LNCAP (cell line): ENCODE results near the gene KIF7.

Source experiments
- CTCF ChIP-seq: fragments of 450-650 bp; IDR thresholded peaks from 2 replicates; pipeline ENCODE4 v1.5.1; 2017; ENCODE audit warnings: mild to moderate bottlenecking

KIF7 gene

GRCh38 chr15:89659295-89659694 lies 4.0 kb upstream of the KIF7 start:
- TF ChIP-seq CTCF, result no peak

GRCh38 chr15:89657686-89658200 lies 2.5 kb upstream of the KIF7 start:
- no peak for TF ChIP-seq CTCF

- TF ChIP-seq CTCF, result no peak
These were observed 999 bp upstream of the KIF7 start for GRCh38 chr15:89656116-89656815.

GRCh38 chr15:89654301-89654761 lies 936 bp downstream of the KIF7 start:
- no peak for TF ChIP-seq CTCF

GRCh38 chr15:89653578-89653977 lies 1.7 kb downstream of the KIF7 start:
- TF ChIP-seq CTCF, result no peak

GRCh38 chr15:89652666-89653065 lies 2.6 kb downstream of the KIF7 start:
- TF ChIP-seq CTCF, result no peak

- no peak for TF ChIP-seq CTCF
These were observed 3.1 kb downstream of the KIF7 start for GRCh38 chr15:89652131-89652530.
